ENCODE measurements around the gene MLEC.

The MLEC gene

DNA sequence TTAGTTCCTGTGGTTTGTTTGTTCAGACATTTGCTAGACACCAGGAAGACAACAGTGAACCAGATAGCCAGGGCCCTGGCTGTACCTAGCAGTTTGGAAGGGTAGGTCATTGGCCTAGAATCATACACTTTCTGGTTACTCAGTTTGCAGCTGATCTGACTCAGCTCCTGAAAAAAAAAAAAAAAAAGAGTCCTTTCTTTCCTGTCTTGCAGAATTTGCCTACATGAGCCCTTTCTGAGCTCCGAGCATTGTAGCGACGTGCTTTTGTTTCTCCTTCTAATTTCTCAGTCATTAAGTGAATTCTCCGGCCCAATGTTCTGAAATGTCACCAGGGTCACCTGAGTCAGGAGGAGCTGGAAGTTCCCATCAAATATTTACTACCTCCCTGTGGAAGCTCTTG is 44.1 kb upstream of the MLEC start:
- TF ChIP-seq POLR2AphosphoS5 (IDR thresholded peaks at IDR 0.05; ENCODE audit: low read depth) (no peak), GABPA (IDR thresholded peaks at IDR 0.05; ENCODE audit: low read depth) (no peak), SPI1 (IDR thresholded peaks at IDR 0.05; ENCODE audit: borderline replicate concordance, low read depth) (no peak)
- TF ChIP-seq, protein P1, sequence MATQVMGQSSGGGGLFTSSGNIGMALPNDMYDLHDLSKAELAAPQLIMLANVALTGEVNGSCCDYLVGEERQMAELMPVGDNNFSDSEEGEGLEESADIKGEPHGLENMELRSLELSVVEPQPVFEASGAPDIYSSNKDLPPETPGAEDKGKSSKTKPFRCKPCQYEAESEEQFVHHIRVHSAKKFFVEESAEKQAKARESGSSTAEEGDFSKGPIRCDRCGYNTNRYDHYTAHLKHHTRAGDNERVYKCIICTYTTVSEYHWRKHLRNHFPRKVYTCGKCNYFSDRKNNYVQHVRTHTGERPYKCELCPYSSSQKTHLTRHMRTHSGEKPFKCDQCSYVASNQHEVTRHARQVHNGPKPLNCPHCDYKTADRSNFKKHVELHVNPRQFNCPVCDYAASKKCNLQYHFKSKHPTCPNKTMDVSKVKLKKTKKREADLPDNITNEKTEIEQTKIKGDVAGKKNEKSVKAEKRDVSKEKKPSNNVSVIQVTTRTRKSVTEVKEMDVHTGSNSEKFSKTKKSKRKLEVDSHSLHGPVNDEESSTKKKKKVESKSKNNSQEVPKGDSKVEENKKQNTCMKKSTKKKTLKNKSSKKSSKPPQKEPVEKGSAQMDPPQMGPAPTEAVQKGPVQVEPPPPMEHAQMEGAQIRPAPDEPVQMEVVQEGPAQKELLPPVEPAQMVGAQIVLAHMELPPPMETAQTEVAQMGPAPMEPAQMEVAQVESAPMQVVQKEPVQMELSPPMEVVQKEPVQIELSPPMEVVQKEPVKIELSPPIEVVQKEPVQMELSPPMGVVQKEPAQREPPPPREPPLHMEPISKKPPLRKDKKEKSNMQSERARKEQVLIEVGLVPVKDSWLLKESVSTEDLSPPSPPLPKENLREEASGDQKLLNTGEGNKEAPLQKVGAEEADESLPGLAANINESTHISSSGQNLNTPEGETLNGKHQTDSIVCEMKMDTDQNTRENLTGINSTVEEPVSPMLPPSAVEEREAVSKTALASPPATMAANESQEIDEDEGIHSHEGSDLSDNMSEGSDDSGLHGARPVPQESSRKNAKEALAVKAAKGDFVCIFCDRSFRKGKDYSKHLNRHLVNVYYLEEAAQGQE (IDR thresholded peaks at IDR 0.05; ENCODE audit: insufficient replicate concordance, low read depth) = no peak
- TF ChIP-seq, protein P2, sequence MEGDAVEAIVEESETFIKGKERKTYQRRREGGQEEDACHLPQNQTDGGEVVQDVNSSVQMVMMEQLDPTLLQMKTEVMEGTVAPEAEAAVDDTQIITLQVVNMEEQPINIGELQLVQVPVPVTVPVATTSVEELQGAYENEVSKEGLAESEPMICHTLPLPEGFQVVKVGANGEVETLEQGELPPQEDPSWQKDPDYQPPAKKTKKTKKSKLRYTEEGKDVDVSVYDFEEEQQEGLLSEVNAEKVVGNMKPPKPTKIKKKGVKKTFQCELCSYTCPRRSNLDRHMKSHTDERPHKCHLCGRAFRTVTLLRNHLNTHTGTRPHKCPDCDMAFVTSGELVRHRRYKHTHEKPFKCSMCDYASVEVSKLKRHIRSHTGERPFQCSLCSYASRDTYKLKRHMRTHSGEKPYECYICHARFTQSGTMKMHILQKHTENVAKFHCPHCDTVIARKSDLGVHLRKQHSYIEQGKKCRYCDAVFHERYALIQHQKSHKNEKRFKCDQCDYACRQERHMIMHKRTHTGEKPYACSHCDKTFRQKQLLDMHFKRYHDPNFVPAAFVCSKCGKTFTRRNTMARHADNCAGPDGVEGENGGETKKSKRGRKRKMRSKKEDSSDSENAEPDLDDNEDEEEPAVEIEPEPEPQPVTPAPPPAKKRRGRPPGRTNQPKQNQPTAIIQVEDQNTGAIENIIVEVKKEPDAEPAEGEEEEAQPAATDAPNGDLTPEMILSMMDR (IDR thresholded peaks at IDR 0.05; ENCODE audit: insufficient read depth, low read length) = no peak
- Histone ChIP-seq H3K27ac (replicated peaks) (no peak overlapping the region), H3K4me3 (replicated peaks; ENCODE audit: insufficient read depth, low read length) (no peak overlapping the region), H3K27me3 (ENCODE audit: insufficient read depth, poor library complexity, severe bottlenecking) (peaks cover 32% of the 10 kb centered on the region)
- DNase-seq (ENCODE audit: low read depth in 1 of 2, low spot score in 1 of 2) = no peak

DNA sequence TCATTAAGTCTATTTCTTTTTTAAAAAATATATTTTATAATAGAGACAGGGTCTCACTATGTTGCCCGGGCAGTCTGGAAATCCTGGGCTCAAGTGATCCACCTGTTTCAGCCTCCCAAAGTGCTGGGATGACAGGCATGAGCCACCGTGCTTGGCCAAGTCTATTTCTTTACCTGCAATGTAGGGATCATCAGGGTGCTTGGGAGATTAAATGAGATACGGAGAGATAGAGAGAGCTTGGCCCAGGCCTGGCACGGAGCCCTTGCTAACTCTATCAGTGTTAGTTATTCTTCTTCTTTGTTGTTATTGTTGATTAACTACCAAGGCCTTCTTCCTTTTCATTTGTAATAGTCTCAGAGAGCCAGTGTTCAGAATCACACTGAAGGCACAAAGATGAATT is 43.4 kb upstream of the MLEC start:
- H3K27me3 ChIP-seq (ENCODE audit: insufficient read depth, poor library complexity, severe bottlenecking) = peaks cover 32% of the 10 kb centered on the region
- TF ChIP-seq, protein P2 (IDR thresholded peaks at IDR 0.05; ENCODE audit: insufficient read depth, low read length) = no peak
- TF ChIP-seq GABPA (IDR thresholded peaks at IDR 0.05; ENCODE audit: low read depth) (no peak), POLR2AphosphoS5 (IDR thresholded peaks at IDR 0.05; ENCODE audit: low read depth) (no peak), SPI1 (IDR thresholded peaks at IDR 0.05; ENCODE audit: borderline replicate concordance, low read depth) (no peak)
- TF ChIP-seq, protein P1 (IDR thresholded peaks at IDR 0.05; ENCODE audit: insufficient replicate concordance, low read depth) = no peak
- no peak overlapping the region for H3K27ac ChIP-seq (replicated peaks)
- no peak for DNase-seq (ENCODE audit: low read depth in 1 of 2, low spot score in 1 of 2)
- no peak overlapping the region for H3K4me3 ChIP-seq (replicated peaks; ENCODE audit: insufficient read depth, low read length)

DNA sequence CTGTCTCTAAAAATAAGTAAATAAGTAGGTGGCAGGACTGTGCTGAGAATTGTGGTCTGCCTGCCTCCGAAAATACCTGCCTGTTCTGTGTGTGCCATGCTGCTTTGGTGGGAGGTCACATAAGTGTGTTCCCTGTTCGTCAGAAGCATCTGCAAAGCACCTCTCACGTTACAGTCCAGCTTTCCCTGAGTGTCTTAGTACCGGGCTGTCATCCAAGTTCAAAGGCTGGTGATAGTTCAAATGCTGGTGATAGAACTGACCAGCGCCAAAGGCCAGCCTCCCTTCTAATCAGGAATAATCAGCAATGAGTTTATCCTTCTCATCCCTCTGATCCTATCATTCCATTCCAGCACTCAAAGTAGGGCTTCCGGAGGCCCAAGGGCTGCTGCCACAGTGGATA is 40.9 kb upstream of the MLEC start:
- Histone ChIP-seq H3K27me3 (ENCODE audit: insufficient read depth, poor library complexity, severe bottlenecking) (peaks cover 26% of the 10 kb centered on the region), H3K4me3 (replicated peaks; ENCODE audit: insufficient read depth, low read length) (no peak overlapping the region), H3K27ac (replicated peaks) (no peak overlapping the region)
- TF ChIP-seq POLR2AphosphoS5 (IDR thresholded peaks at IDR 0.05; ENCODE audit: low read depth) (no peak), SPI1 (IDR thresholded peaks at IDR 0.05; ENCODE audit: borderline replicate concordance, low read depth) (no peak), GABPA (IDR thresholded peaks at IDR 0.05; ENCODE audit: low read depth) (no peak)
- TF ChIP-seq, protein P1 (IDR thresholded peaks at IDR 0.05; ENCODE audit: insufficient replicate concordance, low read depth) = no peak
- TF ChIP-seq, protein P2 (IDR thresholded peaks at IDR 0.05; ENCODE audit: insufficient read depth, low read length) = no peak
- DNase-seq (ENCODE audit: low read depth in 1 of 2, low spot score in 1 of 2) = no peak
